GM10248 (cell line): ENCODE results near the gene PTX3.

ENCODE experiments used
- CTCF ChIA-PET: fragments of 300-600 bp; sonication (Branson Sonifier 250); formaldehyde crosslinking; extraction: SDS; loops from one replicate; lab custom pipeline; 2021; ENCODE audit warnings: antibody characterized with exemption; lab: Yijun Ruan, JAX
- POLR2A ChIA-PET: fragments of 350-650 bp; sonication (Branson Sonifier 250); formaldehyde crosslinking; extraction: SDS; loops from one replicate; lab custom pipeline; 2020; ENCODE audit warnings: antibody characterized with exemption; lab: Yijun Ruan, JAX
- DNase-seq: peaks from one replicate; pipeline ENCODE4 v3.0.0; 2012; ENCODE audit errors: extremely low spot score
- TF ChIP-seq, protein P1 (sequence below): IDR thresholded peaks from 2 replicates; pipeline ENCODE4 v1.5.1; 2012; ENCODE audit warnings: mild to moderate bottlenecking, low read depth; ENCODE audit errors: extremely low read depth, missing control alignments, control extremely low read depth

PTX3 gene

DNA sequence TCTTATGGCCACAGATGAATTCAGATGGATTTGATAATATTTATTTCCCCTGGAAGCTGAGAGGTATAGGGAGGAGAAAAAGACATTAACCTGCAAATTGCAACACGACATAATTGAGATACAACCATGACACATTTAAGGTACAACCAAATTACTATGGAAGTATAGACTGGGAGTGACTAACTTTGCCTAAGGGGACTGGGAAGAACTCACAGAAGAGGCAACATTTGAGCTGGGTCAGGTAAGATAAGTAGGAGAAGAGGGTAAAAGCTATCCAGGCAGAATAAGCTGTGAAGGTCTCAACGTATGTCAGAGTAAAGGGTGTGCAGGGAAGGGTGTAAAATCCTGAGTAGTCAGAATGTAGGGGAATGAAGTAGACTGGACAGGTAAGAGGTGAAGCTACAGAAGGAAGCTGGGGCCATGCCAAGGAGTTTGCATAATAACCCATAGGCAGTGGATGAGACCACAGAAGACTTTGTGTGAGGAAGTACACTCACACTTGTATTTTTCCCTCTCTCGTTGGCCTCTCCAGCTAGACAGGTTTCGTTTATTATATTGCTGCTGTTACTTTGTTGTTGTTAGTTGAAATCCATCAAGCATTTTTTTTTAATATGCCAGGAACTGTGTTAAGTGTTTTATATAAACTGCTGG is 28.0 kb upstream of the PTX3 start:
- POLR2A ChIA-PET = no interaction called here
- TF ChIP-seq, protein P1, sequence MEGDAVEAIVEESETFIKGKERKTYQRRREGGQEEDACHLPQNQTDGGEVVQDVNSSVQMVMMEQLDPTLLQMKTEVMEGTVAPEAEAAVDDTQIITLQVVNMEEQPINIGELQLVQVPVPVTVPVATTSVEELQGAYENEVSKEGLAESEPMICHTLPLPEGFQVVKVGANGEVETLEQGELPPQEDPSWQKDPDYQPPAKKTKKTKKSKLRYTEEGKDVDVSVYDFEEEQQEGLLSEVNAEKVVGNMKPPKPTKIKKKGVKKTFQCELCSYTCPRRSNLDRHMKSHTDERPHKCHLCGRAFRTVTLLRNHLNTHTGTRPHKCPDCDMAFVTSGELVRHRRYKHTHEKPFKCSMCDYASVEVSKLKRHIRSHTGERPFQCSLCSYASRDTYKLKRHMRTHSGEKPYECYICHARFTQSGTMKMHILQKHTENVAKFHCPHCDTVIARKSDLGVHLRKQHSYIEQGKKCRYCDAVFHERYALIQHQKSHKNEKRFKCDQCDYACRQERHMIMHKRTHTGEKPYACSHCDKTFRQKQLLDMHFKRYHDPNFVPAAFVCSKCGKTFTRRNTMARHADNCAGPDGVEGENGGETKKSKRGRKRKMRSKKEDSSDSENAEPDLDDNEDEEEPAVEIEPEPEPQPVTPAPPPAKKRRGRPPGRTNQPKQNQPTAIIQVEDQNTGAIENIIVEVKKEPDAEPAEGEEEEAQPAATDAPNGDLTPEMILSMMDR = no peak
- no peak for DNase-seq
- CTCF ChIA-PET = interaction anchor here (1.1 kb wide), 1 partner anchor 15 kb away, joined by 3 read pairs; no protein-coding TSS in a partner anchor

DNA sequence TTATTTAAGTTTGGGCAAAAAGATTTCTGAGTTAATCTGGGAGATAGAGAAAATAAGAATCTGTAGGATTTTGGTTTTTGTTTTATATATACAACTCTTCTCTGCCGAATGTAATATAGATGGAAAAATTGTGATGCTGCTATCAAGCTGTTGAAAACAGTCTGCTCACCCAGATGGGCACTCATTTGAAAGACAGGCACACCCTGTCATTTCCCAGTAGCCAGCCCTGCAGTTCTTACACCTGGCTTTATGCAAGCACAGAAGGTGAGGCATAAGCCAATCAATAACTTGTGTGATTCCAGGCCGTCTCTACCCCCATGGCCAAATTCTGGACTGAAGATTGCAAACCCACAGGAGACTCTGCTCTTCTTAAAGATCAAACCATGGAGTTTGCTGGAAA is 27.1 kb upstream of the PTX3 start:
- CTCF ChIA-PET = no interaction called here
- POLR2A ChIA-PET = no interaction called here
- TF ChIP-seq, protein P1 = no peak
- DNase-seq = no peak

DNA sequence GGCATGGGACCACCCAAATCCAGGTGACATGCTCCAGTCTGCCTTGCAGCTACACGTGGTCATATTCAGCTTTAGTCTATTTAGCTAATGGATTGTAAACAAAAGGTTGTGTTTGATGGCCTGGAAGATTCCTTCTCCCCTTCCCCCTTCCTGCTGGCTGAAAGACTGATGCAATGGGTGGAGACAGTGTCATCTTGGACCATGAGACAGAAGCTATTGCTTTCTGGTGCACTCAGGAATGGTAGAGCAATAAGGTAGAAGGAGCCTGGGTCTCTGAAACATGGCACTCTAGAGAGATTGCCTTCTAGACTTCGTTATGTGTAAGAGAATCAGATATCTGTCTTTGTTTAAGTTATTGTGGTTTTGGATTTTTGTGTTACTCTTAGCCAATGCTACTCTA is 25.7 kb upstream of the PTX3 start:
- CTCF ChIA-PET = interaction anchor here (1.3 kb wide), 1 partner anchor 10 kb away, joined by 3 read pairs; no protein-coding TSS in a partner anchor
- POLR2A ChIA-PET = no interaction called here
- DNase-seq = no peak
- TF ChIP-seq, protein P1 = no peak

DNA sequence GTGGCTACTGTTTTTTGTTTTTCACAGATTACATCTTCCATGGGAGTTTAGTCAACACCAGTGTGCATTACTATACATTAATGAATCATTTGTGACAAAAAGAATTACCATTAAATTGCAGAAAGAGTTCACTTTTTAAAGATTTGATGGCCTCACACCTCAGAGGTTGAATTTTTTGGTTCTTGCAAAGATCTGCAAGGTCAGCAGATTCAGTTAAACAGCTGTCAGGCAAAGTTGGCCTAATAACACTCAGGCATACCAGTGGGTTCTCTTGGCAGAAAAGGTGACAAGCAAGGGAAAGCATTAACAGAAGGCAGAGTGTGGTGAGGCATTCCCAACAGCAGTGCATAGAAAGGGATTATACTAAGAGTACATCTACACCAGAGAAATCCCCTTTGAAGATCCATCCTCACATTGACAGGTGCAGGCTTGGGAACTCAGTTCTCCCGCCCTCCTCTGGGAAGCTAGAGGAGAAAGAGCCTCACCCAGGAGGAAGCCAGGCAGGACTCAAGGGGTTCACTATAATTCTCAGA is 24.3 kb upstream of the PTX3 start:
- TF ChIP-seq, protein P1 = no peak
- ChIA-PET POLR2A (no interaction called here), CTCF (interaction anchor here (1.5 kb wide), 1 partner anchor 22 kb away, joined by 3 read pairs; no protein-coding TSS in a partner anchor)

DNA sequence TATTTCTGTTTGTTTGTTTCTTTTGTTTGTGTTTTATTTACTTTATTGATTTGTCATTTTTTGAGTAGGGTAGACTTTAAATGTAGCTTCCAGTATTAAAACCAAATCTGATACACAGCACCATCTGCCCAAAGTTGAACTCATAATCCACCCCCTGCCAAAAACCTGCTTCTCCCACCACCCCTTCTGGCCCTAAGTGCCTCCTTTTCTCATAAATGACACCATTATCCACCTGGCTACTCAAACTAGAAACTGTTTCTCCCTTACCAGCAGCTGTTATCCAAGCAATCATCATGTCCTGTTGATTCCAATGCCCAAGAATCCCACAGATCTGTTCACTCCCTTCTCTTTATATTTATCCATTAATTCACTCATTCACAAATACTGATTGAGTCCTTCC is 21.8 kb upstream of the PTX3 start:
- ChIA-PET POLR2A (no interaction called here), CTCF (interaction anchor here (1.5 kb wide), 1 partner anchor 21 kb away, joined by 4 read pairs; no protein-coding TSS in a partner anchor)
- TF ChIP-seq, protein P1 = no peak
- DNase-seq = no peak

More for the DNA sequence above, 24.3 kb upstream of the PTX3 start:
- no peak for DNase-seq

DNA sequence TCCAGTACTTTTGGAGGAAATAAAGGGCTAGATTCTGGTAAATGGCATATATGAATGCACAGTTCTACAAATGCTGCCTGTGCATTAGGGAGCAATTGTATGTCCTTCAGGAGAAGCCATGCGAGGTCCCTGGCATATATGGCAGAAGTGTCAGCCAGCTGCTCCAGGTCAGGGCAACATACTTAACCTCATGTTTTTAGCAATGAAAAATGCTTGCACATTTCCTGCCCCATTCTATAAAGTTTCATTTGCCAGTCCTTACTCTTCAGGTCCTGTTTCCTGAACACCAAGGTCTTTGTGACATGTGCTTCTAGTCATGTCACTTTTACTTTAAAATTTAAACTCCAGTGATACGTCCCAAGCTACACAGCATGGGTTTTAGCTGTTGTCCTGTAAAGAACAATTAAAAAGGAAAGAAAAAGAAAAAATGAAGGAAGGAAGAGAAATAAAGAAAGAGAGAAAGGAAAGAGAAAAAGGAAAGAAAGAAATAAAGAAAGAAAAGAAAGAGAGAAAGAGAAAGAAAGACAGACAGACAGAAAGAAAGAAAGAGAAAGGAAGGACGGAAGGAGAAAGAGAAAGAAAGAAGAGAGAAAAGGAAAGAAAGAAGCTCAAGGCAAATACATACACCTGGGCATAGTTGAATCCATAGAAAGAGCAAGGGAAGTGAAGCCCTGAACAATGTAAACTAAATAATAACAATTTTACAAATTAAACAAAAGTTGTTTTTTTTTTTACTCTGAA is 20.1 kb upstream of the PTX3 start:
- ChIA-PET POLR2A (no interaction called here), CTCF (interaction anchor here (0.7 to 1.0 kb wide), 3 partner anchors 14 to 36 kb away, joined by 3 read pairs; no protein-coding TSS in a partner anchor)
- DNase-seq = no peak
- TF ChIP-seq, protein P1 = no peak
